Posterior cingulate gyrus (tissue), 11 donors: ENCODE results near the gene EZH1.

ENCODE experiments used
- DNase-seq, 10 donors: peaks; one replicate each; pipeline versions ENCODE4 v3.0.0 to v3.0.0-alpha.2; 2020 to 2021; ENCODE audit warnings: mixed read lengths in 3 of 10
- intact Hi-C: fragments of 100-400 bp; cut with DNase I; formaldehyde crosslinking; loops from one replicate; pipeline ENCODE4 v1.15.1; 2023

Gene EZH1

GRCh38 chr17:42686520-42687128 lies 58.2 kb downstream of the EZH1 start:
- intact Hi-C loops: no loop called here

GRCh38 chr17:42685831-42686230 lies 59.0 kb downstream of the EZH1 start:
- intact Hi-C loops: no loop called here
- DNase-seq: peak in 2 of 10 donors; percentile 66 to 72

More at GRCh38 chr17:42686520-42687128, 58.2 kb downstream of the EZH1 start:
- peak in 3 of 10 donors; percentile 64 to 83 (median 83) for DNase-seq

- peak in 1 of 10 donors; percentile 84 for DNase-seq
- intact Hi-C loops: no loop called here
Observed at GRCh38 chr17:42684929-42685556, 59.8 kb downstream of the EZH1 start.

GRCh38 chr17:42683407-42684034 lies 61.3 kb downstream of the EZH1 start:
- intact Hi-C loops: no loop called here
- DNase-seq: peak in 9 of 10 donors; percentile 30 to 96 (median 73)

- peak in 9 of 10 donors; percentile 39 to 94 (median 64) for DNase-seq
- intact Hi-C loops: no loop called here
Observed at GRCh38 chr17:42682722-42683403, 62.0 kb downstream of the EZH1 start.

GRCh38 chr17:42681976-42682721 lies 62.7 kb downstream of the EZH1 start, which contains the start of gene CNTNAP1:
TSS of gene CNTNAP1 (plus strand) at chr17:42682531. CDS start at chr17:42682830, 299 bp downstream.
- peak; percentile 35 to 95 (median 72) for DNase-seq

DNA sequence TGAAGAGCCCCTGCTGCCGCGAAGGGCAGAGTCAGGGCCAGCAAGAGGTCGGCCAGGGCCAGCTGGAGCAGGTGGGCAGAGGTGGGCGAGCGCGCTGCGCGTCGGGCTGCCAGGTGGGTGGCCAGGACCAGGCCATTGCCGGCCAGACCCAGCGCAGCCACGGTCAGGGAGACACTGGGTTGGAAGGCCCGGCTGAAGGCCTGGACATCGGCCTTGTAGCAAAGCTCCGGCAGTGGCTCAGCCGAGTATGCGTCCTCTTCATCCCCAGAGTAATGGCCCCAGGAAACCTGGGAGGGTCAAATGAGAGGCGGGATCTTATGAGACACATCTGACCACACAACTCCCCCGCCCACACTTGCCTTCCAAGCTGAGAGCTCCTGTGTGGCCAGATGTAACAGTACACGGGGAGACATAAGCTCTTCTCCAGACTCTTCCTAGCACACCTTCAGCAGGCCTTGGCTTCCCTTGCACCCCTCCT lies 64.5 kb downstream of the EZH1 start:
- DNase-seq: peak in 2 of 10 donors; percentile 62 to 77
- intact Hi-C loops: no loop called here

More at GRCh38 chr17:42681976-42682721, 62.7 kb downstream of the EZH1 start, which contains the start of gene CNTNAP1:
- intact Hi-C loops: no loop called here

DNA sequence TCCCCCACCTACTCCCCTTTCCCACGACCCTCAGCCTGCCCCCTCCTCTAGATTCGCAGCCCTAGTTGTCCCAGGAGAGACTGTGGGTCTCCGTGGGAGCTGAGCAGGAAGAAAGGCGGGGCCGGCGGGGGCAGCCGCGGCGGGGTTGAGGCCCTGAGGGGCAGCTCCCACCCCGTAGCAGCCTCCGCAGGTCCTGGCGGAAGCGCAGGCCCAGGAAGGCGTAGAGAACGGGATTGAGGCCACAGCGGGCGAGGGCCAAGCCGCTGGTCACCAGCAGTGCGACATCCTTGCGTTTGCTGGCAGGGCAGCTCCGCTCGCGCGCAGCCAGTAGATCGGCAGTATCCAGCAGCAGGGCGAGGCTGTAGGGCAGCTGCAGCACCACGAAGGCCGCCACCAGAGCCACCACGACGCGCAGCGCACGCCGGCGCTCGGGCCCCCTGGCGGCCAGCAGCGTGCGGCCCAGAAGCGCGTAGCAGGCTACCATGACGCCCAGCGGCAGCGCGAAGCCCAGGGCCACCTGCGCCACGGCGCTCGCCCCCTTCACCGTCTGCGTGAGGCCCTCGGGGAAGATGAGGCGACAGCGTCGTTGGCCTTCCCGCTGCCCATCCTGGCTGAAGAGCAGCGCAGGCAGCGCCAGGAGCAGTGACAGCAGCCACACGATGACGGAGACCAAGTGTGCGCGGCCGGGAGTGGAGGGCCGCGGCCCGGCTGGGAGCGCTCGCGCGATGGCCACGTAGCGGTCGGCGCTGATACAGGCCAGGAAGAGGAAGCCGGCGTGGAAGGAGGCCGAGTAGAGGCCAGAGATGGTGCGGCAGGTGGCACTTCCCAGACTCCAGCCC lies 65.1 kb downstream of the EZH1 start:
- peak; percentile 36 to 96 (median 68) for DNase-seq
- intact Hi-C loops: loop anchor here (1.0 to 5.0 kb wide), 2 partner anchors 70 to 272 kb away; partner anchors contain the start of genes RETREG3 and TUBG1

DNA sequence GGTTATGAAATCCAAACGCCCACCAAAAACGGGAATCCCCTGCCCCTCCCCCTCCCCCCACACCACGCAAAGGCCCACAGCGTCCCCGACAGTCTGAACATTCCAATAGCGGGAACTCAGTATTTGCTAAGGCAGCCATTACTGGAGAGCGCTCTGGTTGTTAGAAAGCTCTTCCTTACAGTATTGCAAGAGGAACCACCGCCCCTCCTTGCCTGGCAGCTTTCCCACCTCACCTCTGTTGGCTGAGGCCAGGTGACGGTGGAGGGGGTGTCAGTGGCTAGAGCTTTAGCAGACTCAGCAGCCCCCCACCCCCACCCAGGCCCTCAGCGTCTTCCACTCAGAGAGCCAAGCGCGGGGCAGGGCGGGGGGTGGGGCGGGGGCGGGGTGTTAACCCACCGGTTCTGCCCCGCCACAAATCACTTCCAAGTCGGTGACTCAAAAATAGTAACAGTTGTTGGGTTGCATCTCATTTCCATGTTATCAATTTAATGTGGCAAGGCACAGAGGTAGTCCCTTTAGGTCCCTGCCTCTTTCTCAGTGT lies 65.8 kb downstream of the EZH1 start:
- intact Hi-C loops: loop anchor here (1.0 to 5.0 kb wide), 2 partner anchors 70 to 272 kb away; partner anchors contain the start of genes RETREG3 and TUBG1
- DNase-seq: peak in 3 of 10 donors; percentile 40 to 68 (median 63)

DNA sequence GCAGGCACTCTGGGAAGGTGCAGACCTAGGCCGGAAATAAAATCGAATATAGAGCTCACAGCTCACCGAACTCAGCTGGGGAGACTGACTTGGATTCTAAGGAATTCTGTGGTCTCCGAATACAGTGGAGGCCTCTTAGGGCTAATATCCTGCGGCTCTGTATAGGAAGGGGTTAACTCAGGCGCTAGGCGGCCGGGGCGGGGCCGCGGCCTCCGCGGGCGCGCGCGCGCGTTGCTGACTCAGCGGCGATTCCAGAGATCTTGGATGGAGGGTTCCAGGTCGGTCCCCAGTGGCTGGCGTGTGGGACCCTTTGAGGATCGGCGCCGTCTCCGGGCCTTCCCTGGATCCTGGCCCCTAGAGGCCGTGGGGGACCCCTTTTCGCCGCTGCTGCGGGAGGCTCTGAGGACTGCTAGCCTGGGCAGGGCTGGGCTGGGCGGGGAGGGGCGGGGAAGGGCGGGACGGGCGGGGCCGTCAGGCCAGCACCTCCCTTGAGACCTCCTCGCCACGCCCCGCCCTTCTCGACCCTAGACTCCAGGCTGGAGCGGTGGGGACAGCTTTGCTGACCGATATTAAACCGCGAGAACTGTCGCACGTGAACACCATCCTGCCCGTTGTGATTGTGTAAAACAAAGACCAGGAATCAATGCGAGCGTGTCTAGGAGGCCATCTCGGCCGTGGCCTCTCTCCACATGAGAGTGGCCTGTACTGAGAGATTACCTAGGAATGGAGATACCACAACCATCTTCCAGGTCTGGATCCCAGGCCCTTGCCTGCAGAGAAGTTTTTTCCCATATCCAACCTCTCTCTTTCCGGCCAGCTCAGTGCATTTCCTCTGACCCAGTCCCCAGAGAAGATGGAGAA lies 66.7 kb downstream of the EZH1 start:
- peak; percentile 71 to 98 (median 82) for DNase-seq
- intact Hi-C loops: loop anchor here (2.0 to 5.0 kb wide), 2 partner anchors 101 to 271 kb away; partner anchors contain the start of gene PSMC3IP

- DNase-seq: peak; percentile 99 to 100 (median 100)
- intact Hi-C loops: loop anchor here (2.0 to 5.0 kb wide), 2 partner anchors 100 to 270 kb away; partner anchors contain the start of gene PSMC3IP
Observed at GRCh38 chr17:42677012-42677857, 67.6 kb downstream of the EZH1 start.

- intact Hi-C loops: loop anchor here (2.0 to 5.0 kb wide), 2 partner anchors 100 to 269 kb away; partner anchors contain the start of gene PSMC3IP
- DNase-seq: peak in 2 of 10 donors; percentile 76 to 87
Observed at GRCh38 chr17:42676424-42677011, 68.3 kb downstream of the EZH1 start, which contains the start of gene PLEKHH3. TSS of gene PLEKHH3 (minus strand) at chr17:42676994. CDS start at chr17:42676563, 431 bp downstream.

DNA sequence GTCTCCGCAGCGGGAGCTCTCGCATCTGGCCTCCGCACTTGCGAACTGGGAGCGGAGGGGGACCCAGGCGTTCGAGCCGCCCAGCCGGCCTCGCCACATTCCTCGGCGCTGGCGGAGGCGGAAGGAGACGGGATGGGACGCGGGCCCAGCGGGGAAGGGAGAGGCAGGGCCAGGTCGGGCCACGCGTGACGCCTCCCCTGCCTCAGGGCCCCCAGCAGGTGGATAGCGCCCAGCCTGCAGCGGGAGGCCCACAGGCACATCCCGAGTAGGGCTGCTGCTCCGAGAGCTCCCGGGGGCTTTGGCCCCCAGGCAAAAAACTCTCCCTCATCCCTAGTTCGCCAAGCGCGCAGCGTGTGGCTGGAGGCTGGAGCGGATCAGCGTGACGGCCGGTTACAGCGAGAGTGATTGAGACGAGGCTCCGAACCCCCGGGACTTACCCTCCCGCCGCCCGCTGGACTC lies 68.8 kb downstream of the EZH1 start:
- intact Hi-C loops: loop anchor here (2.0 to 5.0 kb wide), 2 partner anchors 99 to 269 kb away; partner anchors contain the start of gene PSMC3IP
- peak in 4 of 10 donors; percentile 38 to 85 (median 82) for DNase-seq

- peak in 3 of 10 donors; percentile 64 to 84 (median 79) for DNase-seq
- intact Hi-C loops: loop anchor here (5.0 kb wide), 1 partner anchor 268 kb away; no protein-coding TSS in a partner anchor
Observed at GRCh38 chr17:42675348-42675964, 69.4 kb downstream of the EZH1 start.
